ENCODE data around the gene HTR7.

DNA sequence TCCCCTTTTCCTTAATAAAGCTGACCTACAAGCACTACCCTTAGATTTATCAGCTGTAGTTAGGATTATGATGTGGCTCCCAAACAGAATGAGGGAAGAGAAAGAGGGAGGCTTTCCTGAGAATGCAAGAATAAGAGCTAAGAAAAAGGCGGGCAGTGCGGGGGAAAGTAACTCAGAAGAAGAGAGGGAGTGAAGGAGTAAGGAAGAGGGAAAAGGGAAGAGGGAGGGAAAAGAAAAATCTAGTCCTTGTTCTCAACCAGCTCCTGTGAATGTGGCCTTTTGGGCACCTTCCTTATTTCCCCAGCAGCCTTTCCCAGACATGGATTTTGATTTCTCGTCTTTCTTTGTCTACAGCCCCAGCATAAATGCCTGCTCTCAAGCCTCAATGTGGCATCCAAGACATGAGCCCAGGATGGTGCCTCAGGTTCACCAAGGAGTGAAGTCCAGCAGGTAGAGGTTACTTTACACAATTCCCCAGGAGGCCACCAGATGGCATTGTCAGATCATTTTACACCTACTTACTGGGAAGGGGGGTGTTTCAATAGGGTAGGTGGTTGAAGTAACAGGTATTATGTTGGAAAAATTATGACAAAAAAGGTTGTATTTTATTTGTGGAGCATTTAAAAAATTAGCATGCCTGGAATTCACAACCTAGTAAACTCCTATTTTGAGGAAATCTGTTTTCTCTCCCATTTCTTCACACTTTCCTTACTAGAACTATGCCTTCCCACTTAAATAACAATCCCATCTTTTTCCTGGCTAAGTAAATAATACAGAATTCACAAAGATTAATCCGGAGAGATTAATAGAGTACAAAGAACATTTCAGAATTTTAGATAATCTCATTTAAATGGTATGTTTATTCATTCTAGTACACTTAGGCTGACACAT lies 106.5 kb downstream of the HTR7 start:
- TF ChIP-seq EZH2 (IDR thresholded peaks at IDR 0.05; ENCODE audit: insufficient read depth, poor library complexity, severe bottlenecking) = no peak
- TF ChIP-seq EZH2phosphoT487 (IDR thresholded peaks at IDR 0.05; ENCODE audit: insufficient read depth, low read depth) = no peak
